Lower leg skin (tissue), 4 donors: ENCODE data around the gene MYT1. TPM values are rescaled to one million over a fixed set of nuclear protein-coding genes. Genes with fewer than 3 reads are reported as not detected.

Experiments
- DNase-seq, 2 donors: peaks; one replicate each; pipeline ENCODE4 v3.0.0-alpha.2; 2019; ENCODE audit warnings: low spot score in 2 of 2
- H3K4me3 ChIP-seq: fragments of 200-600 bp; sonication (generic); 2 replicates; pipeline ENCODE4 v1.5.1; 2017; ENCODE audit warnings: mild to moderate bottlenecking, low read depth; ENCODE audit not compliant: poor library complexity, severe bottlenecking
- CTCF ChIP-seq, 3 donors: fragments of 450-650 bp; IDR thresholded peaks; one replicate each; pipeline ENCODE4 v1.5.1; 2016; ENCODE audit warnings: antibody characterized with exemption in 3 of 3, mild to moderate bottlenecking in 3 of 3, moderate library complexity in 2 of 3
- POLR2A ChIP-seq, 2 donors: fragments of 450-650 bp; IDR thresholded peaks; one replicate each; pipeline ENCODE4 v1.6.1; 2016 to 2017; ENCODE audit warnings: antibody characterized with exemption in 2 of 2, mild to moderate bottlenecking in 1 of 2, moderate library complexity in 1 of 2
- WGBS, 2 donors: methylation state at CpG; one replicate each; pipeline ENCODE4 v1.1.5; 2018; 5-methylcytosine and 5-hydroxymethylcytosine counted together
- intact Hi-C: fragments of 100-400 bp; cut with DNase I; formaldehyde crosslinking; loops from one replicate; pipeline ENCODE4 v1.15.0; 2023; ENCODE audit warnings: low total_unique reads
- total RNA-seq, 4 donors: library from RNA; depleted of rRNA; stranded (reverse); fragments of >200 nt; gene quantifications; one replicate each; pipeline ENCODE4 v1.1.0, GENCODE V29; 2016

Gene MYT1
- total RNA-seq, 4 donors from 2014 or later = 0.26 TPM; not detected in 3

DNA sequence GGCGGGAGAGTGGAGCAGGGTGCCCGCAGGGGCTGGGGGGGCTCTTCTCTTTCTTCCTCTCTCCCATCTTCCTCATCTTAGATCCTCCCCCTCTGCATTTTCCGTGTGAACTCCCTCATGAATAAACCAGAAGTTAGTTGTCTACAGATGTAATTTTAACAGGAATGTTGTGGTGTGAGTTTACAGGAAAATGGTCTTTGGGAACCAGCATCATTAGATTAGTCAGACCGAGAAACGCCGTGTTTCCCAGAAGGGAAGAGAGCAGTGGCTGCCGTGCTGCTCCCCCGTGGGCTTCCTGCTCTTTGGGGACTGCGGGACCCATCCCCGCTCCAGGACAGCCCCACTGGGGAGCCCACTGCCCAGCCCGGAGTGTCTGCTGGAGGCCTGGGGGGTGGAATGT, 3.4 kb downstream of the MYT1 start:
- no peak for DNase-seq
- no peak overlapping the region for H3K4me3 ChIP-seq
- intact Hi-C loops = no loop called here
- TF ChIP-seq POLR2A (IDR thresholded peaks at IDR 0.05) (no peak), CTCF (IDR thresholded peaks at IDR 0.05) (no peak)
- 59 to 66% methylated on average over 11 of the region's 11 CpGs for WGBS, 2 donors

GRCh38 chr20:64168381-64169090, 4.3 kb downstream of the MYT1 start:
- no peak for TF ChIP-seq CTCF (IDR thresholded peaks at IDR 0.05)
- no peak for TF ChIP-seq POLR2A (IDR thresholded peaks at IDR 0.05)
- WGBS, 2 donors = 63 to 69% methylated on average over 12 of the region's 12 CpGs
- intact Hi-C loops = no loop called here
- no peak overlapping the region for H3K4me3 ChIP-seq
- no peak for DNase-seq

GRCh38 chr20:64169091-64169560, 4.9 kb downstream of the MYT1 start:
- H3K4me3 ChIP-seq = no peak overlapping the region
- WGBS, 2 donors = 84 to 90% methylated on average over 6 to 10 of the region's 10 CpGs
- TF ChIP-seq POLR2A (IDR thresholded peaks at IDR 0.05) = no peak
- TF ChIP-seq CTCF (IDR thresholded peaks at IDR 0.05) = no peak
- intact Hi-C loops = no loop called here
- DNase-seq = no peak

GRCh38 chr20:64171211-64171610, 7.0 kb downstream of the MYT1 start:
- 80% methylated on average over 8 of the region's 8 CpGs for WGBS, 2 donors
- no peak for DNase-seq
- H3K4me3 ChIP-seq = no peak overlapping the region
- intact Hi-C loops = no loop called here
- TF ChIP-seq POLR2A (IDR thresholded peaks at IDR 0.05) = no peak
- no peak for TF ChIP-seq CTCF (IDR thresholded peaks at IDR 0.05)

- intact Hi-C loops = no loop called here
- WGBS, 2 donors = 71 to 73% methylated on average over 4 of the region's 4 CpGs
- H3K4me3 ChIP-seq = no peak overlapping the region
- no peak for DNase-seq
- TF ChIP-seq CTCF (IDR thresholded peaks at IDR 0.05) = no peak
- no peak for TF ChIP-seq POLR2A (IDR thresholded peaks at IDR 0.05)
Observed at GRCh38 chr20:64173116-64173515, 8.9 kb downstream of the MYT1 start.

DNA sequence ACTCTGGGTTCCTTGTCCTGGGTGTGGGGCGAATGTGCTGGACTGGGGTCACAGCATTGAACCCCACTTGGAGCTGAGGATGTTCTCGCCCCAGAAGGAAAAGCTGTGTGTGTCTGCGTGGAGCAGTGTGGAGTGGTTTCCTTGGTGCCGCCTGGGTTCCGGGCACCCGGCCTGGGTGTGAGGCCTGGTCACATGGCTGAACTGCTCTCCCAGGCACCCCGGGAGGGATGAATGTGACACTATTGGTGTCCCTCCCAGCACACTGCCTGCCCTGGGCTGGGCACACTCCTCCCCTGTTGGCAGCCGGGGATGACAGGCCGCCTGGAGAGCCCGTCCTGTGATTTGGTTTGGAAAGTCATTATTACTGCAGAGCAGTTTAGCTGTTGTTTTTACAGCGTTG, 12.3 kb downstream of the MYT1 start:
- WGBS, 2 donors = 28 to 34% methylated on average over 11 of the region's 11 CpGs
- H3K4me3 ChIP-seq = no peak overlapping the region
- no peak for DNase-seq
- intact Hi-C loops = no loop called here
- TF ChIP-seq CTCF (IDR thresholded peaks at IDR 0.05) (no peak), POLR2A (IDR thresholded peaks at IDR 0.05) (no peak)
